GM15510 (cell line): Measurements from ENCODE around the gene THYN1.

ENCODE experiments used
- POLR2A ChIP-seq: IDR thresholded peaks from 3 replicates; pipeline ENCODE4 v1.6.1; 2011; ENCODE audit warnings: borderline replicate concordance; ENCODE audit not compliant: insufficient read length; ENCODE audit errors: extremely low read depth

Gene THYN1

DNA sequence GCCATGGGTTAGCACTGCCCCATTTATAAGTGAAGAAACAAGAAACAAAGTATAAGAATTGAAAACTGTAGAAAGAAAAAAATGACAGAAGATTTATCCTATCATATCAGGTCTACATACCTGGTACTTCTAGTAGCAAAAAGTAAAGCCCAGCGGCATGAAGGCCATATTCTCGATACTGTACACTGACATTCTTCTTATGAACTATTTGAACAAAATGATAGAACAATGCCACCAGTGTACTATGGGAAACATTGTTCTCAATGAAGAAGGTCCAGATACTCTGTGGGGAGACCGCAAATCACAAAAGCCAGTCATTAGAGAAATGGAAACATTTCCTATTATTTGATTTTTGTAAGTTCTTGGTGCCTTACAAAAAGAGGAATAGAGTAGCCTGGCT, 36.3 kb downstream of the THYN1 start:
- no peak for TF ChIP-seq POLR2A

DNA sequence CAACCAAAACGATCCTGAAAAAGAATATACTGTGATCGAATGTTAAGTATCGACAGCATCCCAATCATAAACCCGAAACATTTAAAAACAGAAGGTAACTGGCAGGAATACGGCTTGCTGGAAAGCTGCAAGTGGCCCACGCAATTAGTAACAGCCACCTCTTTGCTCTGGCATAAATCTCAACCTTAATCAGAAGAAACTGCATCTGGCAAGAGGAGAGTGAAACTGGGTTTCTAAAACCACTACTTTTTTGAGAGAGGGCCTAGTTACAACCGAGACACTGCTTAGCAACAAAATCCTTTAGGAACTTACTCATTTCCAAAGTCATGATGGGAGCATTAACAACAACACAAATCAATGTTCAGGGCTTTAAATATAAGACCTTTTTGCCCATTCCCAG, 37.3 kb downstream of the THYN1 start:
- TF ChIP-seq POLR2A, result no peak

DNA sequence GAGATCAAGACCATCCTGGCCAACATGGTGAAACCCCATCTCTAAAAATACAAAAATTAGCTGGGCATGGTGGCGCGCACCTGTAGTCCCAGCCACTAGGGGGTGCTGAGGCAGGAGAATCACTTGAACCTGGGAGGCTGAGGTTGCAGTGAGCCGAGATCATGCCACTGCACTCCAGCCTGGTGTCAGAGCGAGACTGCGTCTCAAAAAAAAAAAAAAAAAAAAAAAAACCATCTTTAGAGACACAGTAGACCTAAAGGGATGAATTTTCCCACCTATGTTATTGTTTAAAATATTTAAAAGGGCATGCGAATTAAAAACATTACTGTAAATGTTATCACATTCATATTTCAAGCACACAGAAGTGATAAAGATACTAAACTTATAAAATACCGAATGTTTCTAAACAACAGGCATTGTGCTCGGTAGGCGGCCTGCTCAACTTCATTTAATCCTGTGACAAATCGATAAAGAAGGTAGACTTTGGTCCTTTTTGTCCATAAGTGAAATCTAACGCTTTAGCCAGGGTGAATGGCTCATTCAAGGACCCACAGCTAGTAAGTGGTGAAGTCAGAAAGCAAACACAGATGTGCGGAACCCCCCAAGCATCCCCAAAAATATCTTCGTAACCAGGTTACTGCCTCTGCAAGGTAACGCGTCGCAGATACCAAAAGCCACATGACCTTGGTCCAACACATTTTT, 45.5 kb downstream of the THYN1 start:
- no peak for TF ChIP-seq POLR2A

DNA sequence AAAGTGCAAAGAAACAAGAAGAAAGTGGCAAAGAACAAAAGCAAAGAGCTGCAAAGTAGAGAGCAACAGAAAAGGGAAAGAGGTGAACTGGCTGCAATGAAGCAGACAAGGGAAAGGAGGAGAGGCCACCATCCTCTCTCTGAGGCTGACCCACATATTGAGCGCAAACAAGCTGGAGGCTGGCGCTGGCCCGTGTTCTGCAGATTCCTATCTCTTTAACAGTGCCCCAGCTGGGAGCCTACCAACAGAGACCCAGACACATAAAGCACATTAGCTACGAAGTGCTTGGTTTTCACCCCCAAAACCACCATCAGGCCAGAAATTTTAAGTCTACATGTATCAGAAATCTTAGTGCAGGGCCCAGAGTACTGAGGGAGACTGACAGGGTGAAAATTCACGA, 47.0 kb downstream of the THYN1 start:
- TF ChIP-seq POLR2A, result no peak

DNA sequence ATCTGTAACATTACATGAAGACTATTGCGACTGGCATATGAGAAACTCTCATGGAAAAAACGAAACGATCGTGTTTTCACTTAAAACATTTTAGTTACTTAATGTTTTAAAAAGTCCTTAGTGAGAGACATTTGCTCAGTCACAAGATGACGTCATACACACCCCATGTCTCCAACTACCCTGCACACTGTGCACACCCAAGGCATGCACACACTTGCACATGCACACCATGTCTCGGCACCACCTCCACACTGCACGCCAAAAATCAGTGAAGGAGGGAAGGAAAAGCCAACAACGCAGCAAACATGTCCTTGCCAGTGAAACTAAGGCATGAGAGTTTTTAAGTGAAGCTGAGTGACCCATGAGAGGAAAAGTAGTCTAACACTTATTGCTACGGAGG, 47.4 kb downstream of the THYN1 start:
- TF ChIP-seq POLR2A, result no peak

DNA sequence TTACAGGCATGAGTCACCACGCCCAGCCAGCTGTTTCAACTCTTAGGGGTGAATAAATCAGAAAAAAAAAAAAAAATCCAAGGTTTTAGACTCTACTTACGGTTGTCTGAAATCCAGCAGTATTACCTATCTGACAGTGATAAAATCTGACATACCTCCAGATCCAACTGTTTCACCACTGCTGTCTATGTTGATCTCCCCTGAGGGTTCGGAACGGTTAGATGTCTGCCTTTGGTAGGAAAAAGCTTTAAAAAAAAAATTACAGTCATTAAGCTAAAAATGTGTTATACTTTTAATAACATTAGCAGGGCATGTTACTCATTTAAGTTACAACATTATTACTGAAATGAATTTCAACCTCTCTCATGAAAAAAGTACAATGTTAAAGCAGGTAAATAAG, 50.5 kb downstream of the THYN1 start:
- TF ChIP-seq POLR2A, result no peak

DNA sequence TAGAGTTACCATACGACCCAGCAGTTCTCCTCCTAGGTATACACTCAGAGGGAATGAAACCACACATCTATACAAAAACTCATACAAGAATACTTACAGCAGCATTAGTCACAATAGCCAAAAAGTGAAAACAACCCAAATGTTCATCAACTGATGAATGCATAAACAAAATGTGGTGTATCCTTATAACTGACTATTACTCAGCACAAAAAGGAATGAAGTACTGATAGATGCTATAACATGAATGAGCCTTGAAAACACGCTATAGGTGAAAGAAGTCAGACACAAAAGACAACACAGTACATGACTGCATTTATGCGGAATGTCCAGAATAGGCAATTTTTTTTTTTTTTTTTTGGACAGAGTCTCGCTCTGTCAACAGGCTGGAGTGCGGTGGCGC, 52.5 kb downstream of the THYN1 start:
- no peak for TF ChIP-seq POLR2A

DNA sequence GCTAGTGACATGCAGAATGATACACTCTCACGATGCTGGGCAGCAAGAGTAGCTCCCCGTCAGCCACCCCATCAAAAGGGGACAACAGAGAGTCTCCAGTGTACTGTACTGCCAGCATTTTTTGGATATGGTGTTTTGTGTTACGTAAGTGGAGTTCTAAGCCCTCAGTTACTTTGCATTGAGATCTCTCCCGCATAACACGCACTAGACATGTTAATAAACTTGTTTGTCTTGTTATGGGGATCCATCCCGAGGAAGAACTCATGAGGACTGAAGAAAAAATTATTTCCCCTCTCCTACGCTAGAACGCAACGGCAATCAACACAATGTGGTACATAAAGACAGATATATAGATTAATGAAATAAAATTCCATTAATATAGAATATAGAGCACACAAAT, 53.6 kb downstream of the THYN1 start:
- TF ChIP-seq POLR2A, result no peak
